ENCODE results near the gene ZBTB40.

ZBTB40 gene

GRCh38 chr1:22471078-22471477 is 19.4 kb downstream of the ZBTB40 start:
- DNase-seq (ENCODE audit: low read depth, low spot score), result peak; percentile 12

GRCh38 chr1:22471610-22472009 is 20.0 kb downstream of the ZBTB40 start:
- DNase-seq (ENCODE audit: low read depth, low spot score), result no peak

- no peak for DNase-seq (ENCODE audit: low read depth, low spot score)
Measured at GRCh38 chr1:22472596-22472995, 20.9 kb downstream of the ZBTB40 start.

- DNase-seq (ENCODE audit: low read depth, low spot score), result no peak
Measured at GRCh38 chr1:22473952-22474351, 22.3 kb downstream of the ZBTB40 start.

- no peak for DNase-seq (ENCODE audit: low read depth, low spot score)
Measured at GRCh38 chr1:22476566-22476965, 24.9 kb downstream of the ZBTB40 start.

- no peak for DNase-seq (ENCODE audit: low read depth, low spot score)
Measured at GRCh38 chr1:22483121-22483520, 31.5 kb downstream of the ZBTB40 start.

- no peak for DNase-seq (ENCODE audit: low read depth, low spot score)
Measured at GRCh38 chr1:22484706-22485345, 33.2 kb downstream of the ZBTB40 start.

GRCh38 chr1:22485431-22485830 is 33.8 kb downstream of the ZBTB40 start:
- DNase-seq (ENCODE audit: low read depth, low spot score), result no peak

- no peak for DNase-seq (ENCODE audit: low read depth, low spot score)
Measured at GRCh38 chr1:22487781-22488180, 36.1 kb downstream of the ZBTB40 start.

GRCh38 chr1:22488319-22488718 is 36.7 kb downstream of the ZBTB40 start:
- no peak for DNase-seq (ENCODE audit: low read depth, low spot score)

GRCh38 chr1:22489278-22489677 is 37.6 kb downstream of the ZBTB40 start:
- no peak for DNase-seq (ENCODE audit: low read depth, low spot score)

GRCh38 chr1:22489823-22490222 is 38.2 kb downstream of the ZBTB40 start:
- DNase-seq (ENCODE audit: low read depth, low spot score), result no peak

- no peak for DNase-seq (ENCODE audit: low read depth, low spot score)
Measured at GRCh38 chr1:22490309-22490708, 38.7 kb downstream of the ZBTB40 start.

GRCh38 chr1:22491995-22492715 is 40.5 kb downstream of the ZBTB40 start:
- DNase-seq (ENCODE audit: low read depth, low spot score), result no peak

- DNase-seq (ENCODE audit: low read depth, low spot score), result no peak
Measured at GRCh38 chr1:22494144-22494543, 42.5 kb downstream of the ZBTB40 start.

- DNase-seq (ENCODE audit: low read depth, low spot score), result no peak
Measured at GRCh38 chr1:22494943-22495579, 43.4 kb downstream of the ZBTB40 start.

- DNase-seq (ENCODE audit: low read depth, low spot score), result no peak
Measured at GRCh38 chr1:22496536-22497160, 45.0 kb downstream of the ZBTB40 start.

- no peak for DNase-seq (ENCODE audit: low read depth, low spot score)
Measured at GRCh38 chr1:22498463-22498862, 46.8 kb downstream of the ZBTB40 start.

GRCh38 chr1:22500058-22500457 is 48.4 kb downstream of the ZBTB40 start:
- no peak for DNase-seq (ENCODE audit: low read depth, low spot score)

- DNase-seq (ENCODE audit: low read depth, low spot score), result peak; percentile 4
Measured at GRCh38 chr1:22500471-22500870, 48.8 kb downstream of the ZBTB40 start.

- no peak for DNase-seq (ENCODE audit: low read depth, low spot score)
Measured at GRCh38 chr1:22502202-22502601, 50.6 kb downstream of the ZBTB40 start.

- DNase-seq (ENCODE audit: low read depth, low spot score), result no peak
Measured at GRCh38 chr1:22503721-22504410, 52.2 kb downstream of the ZBTB40 start.

Data from smooth muscle cell of the brain vasculature (primary cell).